ENCODE data around the gene ITGA2B.

ITGA2B gene

DNA sequence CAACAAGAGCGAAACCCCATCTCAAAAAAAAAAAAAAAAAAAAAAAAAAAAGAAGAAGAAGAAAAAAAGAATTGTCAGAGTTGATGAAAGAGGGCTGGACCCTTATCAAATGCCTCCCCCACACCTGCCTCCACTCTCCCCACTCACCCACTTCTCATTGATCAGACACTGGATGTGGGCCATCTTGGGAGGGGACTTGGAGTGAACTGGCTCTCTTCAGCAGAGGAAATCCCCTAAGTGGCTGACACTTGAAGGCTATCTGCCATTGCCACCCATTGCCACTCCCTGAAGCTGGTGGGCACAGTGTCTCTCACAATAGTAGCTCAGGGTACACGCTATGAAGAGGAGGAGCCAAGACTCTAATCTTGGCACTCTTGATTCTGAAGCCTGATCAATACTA lies 1.6 kb downstream of the ITGA2B start:
- TF ChIP-seq, protein P1, sequence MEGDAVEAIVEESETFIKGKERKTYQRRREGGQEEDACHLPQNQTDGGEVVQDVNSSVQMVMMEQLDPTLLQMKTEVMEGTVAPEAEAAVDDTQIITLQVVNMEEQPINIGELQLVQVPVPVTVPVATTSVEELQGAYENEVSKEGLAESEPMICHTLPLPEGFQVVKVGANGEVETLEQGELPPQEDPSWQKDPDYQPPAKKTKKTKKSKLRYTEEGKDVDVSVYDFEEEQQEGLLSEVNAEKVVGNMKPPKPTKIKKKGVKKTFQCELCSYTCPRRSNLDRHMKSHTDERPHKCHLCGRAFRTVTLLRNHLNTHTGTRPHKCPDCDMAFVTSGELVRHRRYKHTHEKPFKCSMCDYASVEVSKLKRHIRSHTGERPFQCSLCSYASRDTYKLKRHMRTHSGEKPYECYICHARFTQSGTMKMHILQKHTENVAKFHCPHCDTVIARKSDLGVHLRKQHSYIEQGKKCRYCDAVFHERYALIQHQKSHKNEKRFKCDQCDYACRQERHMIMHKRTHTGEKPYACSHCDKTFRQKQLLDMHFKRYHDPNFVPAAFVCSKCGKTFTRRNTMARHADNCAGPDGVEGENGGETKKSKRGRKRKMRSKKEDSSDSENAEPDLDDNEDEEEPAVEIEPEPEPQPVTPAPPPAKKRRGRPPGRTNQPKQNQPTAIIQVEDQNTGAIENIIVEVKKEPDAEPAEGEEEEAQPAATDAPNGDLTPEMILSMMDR (IDR thresholded peaks at IDR 0.05; ENCODE audit: extremely low read depth, missing control alignments): no peak
- no peak for DNase-seq (ENCODE audit: low spot score)

DNA sequence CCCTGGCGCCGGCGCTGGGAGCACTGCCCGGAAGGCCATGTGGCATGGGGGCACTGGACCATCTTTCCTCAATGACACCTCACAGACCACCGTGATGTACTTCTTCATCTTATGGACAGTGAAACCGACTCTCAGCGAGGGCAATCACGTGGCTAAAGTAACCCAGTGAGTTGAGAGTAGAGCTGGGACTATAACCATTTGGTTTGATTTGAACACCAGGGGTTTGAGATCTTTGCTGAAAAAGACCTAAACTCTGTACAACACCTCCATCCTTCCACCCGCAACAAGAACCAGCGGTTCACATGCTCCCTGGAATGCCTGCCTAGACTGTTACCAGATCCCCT lies 3.3 kb downstream of the ITGA2B start:
- TF ChIP-seq, protein P1 (IDR thresholded peaks at IDR 0.05; ENCODE audit: extremely low read depth, missing control alignments): no peak
- DNase-seq (ENCODE audit: low spot score): no peak

DNA sequence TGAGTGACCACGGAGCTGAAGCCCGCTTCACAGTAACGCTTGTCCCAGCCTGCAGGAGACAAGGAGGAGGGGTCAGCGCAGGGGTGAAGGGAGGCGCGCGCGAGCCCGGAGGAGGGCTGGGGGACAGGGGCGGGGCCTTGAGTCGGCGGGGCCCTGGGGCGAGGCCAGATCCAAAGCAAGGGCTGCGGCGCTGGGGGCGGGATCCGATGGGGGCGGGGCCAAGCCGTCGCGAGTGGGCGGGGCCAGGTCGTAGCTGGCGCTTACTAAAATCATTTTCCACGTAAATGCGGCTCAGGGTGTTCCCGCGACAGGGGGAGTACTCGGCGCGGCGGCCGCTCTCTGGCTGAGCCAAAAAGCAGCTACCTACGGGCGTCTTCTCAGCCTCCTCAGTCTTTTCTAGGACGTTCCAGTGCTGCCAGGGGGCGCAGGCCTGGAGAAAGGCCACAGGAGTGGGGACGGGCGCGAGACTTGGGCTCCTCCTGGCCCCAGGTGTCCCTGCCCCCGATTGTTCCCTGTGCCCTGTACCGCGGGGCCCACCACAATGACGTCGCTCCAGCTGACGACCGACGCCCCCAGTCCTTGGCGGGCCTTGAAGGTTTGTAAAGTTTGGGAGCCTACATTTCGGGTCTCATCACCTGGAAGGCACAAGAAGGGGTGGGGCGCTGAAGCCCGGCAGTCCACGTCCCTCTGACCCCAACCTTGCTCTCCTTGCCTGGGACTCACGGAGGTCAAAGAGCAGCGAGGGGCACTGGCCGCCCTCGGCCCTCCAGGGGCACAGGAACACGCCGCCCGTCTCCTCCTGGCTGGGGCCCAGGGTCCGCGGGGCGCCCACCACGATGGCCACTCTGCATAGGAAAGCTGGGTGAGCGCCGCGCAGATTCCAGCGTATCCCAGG lies 3.9 kb downstream of the ITGA2B start:
- DNase-seq (ENCODE audit: low spot score): peak; percentile 94
- TF ChIP-seq, protein P1 (IDR thresholded peaks at IDR 0.05; ENCODE audit: extremely low read depth, missing control alignments): peak; percentile 21

DNA sequence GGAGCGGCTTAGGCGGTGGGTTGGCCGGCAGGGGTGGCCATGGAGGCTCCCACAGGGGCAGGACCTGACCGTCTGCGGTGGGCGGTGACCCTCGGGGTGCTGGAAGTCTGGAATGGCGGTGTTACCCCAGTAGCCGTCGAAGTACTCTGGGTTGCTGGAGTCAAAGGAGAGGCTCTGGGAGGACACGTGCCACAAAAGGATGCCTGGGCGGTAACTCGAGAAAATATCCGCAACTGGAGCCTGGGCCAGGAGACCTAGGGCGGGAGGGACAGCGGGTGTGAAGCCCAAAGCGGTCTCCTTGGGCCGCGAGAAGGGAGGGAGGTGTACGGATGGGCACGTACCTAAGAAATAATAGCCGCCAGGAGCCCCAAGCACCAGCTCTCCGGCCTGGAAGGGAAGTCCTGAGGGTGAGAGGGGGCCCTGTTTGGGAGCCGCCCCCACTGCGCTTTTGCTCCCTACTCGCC lies 4.6 kb downstream of the ITGA2B start:
- no peak for DNase-seq (ENCODE audit: low spot score)
- TF ChIP-seq, protein P1 (IDR thresholded peaks at IDR 0.05; ENCODE audit: extremely low read depth, missing control alignments): no peak

DNA sequence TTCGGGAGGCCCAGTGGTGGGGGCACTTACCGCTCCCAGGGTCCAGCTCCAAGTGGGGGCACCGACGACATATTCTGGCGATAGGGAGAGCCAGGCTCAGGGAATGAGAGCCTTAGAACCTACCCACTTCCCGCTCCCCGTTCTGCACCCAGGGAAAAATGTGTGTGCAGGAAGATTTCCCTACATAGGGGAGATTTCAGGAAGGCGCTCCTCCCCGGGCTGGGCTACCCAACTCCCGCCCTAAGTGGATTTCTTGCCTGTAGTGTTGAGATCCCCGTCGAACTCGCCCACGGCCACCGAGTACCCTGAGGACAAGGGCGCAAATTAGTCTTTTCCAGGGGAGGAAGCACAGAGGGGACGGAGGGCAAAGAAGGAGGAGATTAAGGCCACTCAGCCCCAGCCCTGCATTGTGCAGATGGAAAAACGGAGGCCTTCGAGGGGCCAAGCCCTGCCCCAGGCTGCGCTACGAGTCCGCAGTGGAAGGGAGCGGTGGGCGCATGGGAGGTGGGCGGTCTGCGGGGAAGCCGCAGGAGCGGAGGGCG lies 5.1 kb downstream of the ITGA2B start:
- TF ChIP-seq, protein P1 (IDR thresholded peaks at IDR 0.05; ENCODE audit: extremely low read depth, missing control alignments): no peak
- peak; percentile 13 for DNase-seq (ENCODE audit: low spot score)

DNA sequence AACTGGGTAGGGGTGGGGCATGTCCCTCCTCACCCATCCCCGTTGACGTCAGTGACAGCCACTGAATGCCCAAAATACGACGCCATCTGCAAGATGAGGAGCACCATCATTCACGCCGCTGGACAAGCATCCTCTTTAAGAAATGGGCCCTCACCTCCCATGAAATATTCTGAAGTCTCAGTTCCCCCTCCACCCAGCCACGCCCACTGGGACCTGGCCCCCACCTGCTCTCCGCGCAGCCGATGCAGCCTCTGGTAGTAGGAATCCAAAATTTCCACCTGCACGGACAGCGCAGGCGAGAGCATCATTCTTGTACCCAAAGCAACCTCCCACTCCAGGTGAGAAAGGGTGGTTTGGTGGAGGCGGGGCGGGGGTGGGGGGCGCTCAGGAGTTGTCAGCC lies 5.6 kb downstream of the ITGA2B start:
- DNase-seq (ENCODE audit: low spot score): no peak
- TF ChIP-seq, protein P1 (IDR thresholded peaks at IDR 0.05; ENCODE audit: extremely low read depth, missing control alignments): no peak

DNA sequence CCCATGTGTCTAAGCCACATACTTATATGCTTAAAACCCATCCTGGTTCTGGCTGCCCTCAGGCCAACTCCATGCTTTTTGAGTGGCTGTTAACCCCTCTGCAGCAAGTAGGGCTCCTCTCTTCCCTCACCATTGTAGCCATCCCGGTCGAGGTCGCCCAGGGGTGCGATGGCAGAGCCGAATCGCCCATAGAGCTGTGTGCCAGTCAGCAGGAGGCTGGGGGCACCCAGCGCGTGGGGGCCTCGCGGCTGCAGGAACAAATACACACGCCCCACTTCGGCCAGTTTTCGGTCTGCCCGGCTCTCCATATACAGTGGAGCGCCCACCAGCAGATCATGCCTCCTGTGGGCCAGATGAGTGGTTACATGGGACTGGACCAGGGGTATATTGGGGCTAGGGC lies 6.1 kb downstream of the ITGA2B start:
- TF ChIP-seq, protein P1 (IDR thresholded peaks at IDR 0.05; ENCODE audit: extremely low read depth, missing control alignments): no peak
- no peak for DNase-seq (ENCODE audit: low spot score)
